ENCODE measurements around the gene PLEKHA7.
"Not testable (repeated sequence)": the region's sequence is repeated elsewhere in the genome, so short reads cannot be mapped to it uniquely, and the experiment has no call there.

Gene PLEKHA7

GRCh38 chr11:16975906-16976305 lies 38.3 kb downstream of the PLEKHA7 start:
- no peak for DNase-seq

GRCh38 chr11:16973338-16973964 lies 40.8 kb downstream of the PLEKHA7 start:
- DNase-seq: no peak

GRCh38 chr11:16969010-16969999 lies 44.9 kb downstream of the PLEKHA7 start:
- no peak for DNase-seq

GRCh38 chr11:16968196-16968595 lies 46.0 kb downstream of the PLEKHA7 start:
- DNase-seq: no peak

- DNase-seq: no peak
Observed at GRCh38 chr11:16966930-16967671, 47.1 kb downstream of the PLEKHA7 start.

- no peak for DNase-seq
Observed at GRCh38 chr11:16964501-16964900, 49.7 kb downstream of the PLEKHA7 start.

- DNase-seq: no peak
Observed at GRCh38 chr11:16963316-16963876, 50.8 kb downstream of the PLEKHA7 start.

- DNase-seq: not testable (repeated sequence)
Observed at GRCh38 chr11:16962589-16962988, 51.6 kb downstream of the PLEKHA7 start.

GRCh38 chr11:16962146-16962545 lies 52.1 kb downstream of the PLEKHA7 start:
- DNase-seq: no peak

- no peak for DNase-seq
Observed at GRCh38 chr11:16960250-16960649, 54.0 kb downstream of the PLEKHA7 start.

- no peak for DNase-seq
Observed at GRCh38 chr11:16959602-16960001, 54.6 kb downstream of the PLEKHA7 start.

GRCh38 chr11:16958833-16959232 lies 55.4 kb downstream of the PLEKHA7 start:
- DNase-seq: no peak

GRCh38 chr11:16956538-16957153 lies 57.6 kb downstream of the PLEKHA7 start:
- no peak for DNase-seq

- no peak for DNase-seq
Observed at GRCh38 chr11:16953663-16954062, 60.6 kb downstream of the PLEKHA7 start.

GRCh38 chr11:16946477-16947282 lies 67.5 kb downstream of the PLEKHA7 start:
- no peak for DNase-seq

GRCh38 chr11:16945671-16946469 lies 68.3 kb downstream of the PLEKHA7 start:
- DNase-seq: no peak

- no peak for DNase-seq
Observed at GRCh38 chr11:16942911-16943310, 71.3 kb downstream of the PLEKHA7 start.

- no peak for DNase-seq
Observed at GRCh38 chr11:16942342-16942741, 71.9 kb downstream of the PLEKHA7 start.

GRCh38 chr11:16941935-16942334 lies 72.3 kb downstream of the PLEKHA7 start:
- no peak for DNase-seq

GRCh38 chr11:16938061-16938460 lies 76.2 kb downstream of the PLEKHA7 start:
- DNase-seq: no peak

- no peak for DNase-seq
Observed at GRCh38 chr11:16936643-16937042, 77.6 kb downstream of the PLEKHA7 start.

All from activated T-cell treated with anti-CD3 and anti-CD28 coated beads, Interleukin-2, amount 50 U/mL, for 1 hour (primary cell).